NK-92 (cell line): ENCODE data around the gene THUMPD2.

ENCODE experiments used
- DNase-seq: peaks from one replicate; lab custom pipeline; 2025; ENCODE audit not compliant: unreplicated experiment; lab: John Stamatoyannopoulos, UW

Gene THUMPD2

DNA sequence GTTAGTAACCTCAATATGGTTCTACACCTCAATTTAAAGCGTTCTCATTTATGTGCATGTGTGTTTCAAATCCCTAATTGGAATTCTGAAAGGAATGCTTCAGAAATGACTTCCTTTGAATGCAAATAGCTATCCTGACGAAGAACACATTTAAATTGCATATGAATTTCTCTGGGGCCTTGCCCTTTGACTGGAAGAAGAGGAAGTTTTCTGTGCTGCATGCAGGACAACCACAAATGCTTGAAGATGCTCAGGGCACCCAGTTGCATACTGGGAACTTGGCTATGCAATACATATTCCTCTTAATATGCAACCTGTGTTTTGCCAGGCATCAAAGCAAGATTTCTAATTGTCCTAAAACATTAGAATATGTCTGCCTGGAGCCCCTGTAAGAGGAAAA is 58.1 kb downstream of the THUMPD2 start:
- no peak for DNase-seq

- no peak for DNase-seq
Measured at GRCh38 chr2:39719317-39719716, 59.7 kb downstream of the THUMPD2 start.

DNA sequence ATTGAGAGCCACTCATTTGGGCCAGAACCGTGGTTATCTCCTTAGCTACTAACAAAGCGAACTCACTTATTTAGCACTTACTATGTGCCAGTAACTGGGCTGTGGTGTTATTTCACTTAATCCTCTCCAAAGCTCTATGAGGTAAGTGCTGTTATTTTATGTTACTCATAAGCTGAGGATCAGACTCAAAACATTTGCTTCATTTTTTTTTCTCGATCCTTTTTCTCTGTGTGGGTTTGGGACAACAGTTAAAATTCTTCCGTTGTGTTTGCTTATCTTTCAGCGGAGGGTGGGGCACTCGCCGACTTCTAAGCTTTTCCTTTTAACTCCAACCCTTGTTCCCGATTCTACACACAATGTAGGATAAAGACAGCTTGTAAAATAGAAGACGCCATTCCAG is 60.6 kb downstream of the THUMPD2 start:
- DNase-seq, result no peak

DNA sequence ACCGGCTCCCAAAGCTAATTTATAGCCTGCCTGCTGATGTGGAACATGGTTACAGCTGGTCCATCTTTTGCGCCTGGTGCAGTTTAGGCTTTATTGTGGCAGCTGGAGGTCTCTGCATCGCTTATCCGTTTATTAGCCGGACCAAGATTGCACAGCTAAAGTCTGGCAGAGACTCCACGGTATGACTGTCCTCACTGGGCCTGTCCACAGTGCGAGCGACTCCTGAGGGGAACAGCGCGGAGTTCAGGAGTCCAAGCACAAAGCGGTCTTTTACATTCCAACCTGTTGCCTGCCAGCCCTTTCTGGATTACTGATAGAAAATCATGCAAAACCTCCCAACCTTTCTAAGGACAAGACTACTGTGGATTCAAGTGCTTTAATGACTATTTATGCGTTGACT is 62.0 kb downstream of the THUMPD2 start:
- DNase-seq, result no peak

DNA sequence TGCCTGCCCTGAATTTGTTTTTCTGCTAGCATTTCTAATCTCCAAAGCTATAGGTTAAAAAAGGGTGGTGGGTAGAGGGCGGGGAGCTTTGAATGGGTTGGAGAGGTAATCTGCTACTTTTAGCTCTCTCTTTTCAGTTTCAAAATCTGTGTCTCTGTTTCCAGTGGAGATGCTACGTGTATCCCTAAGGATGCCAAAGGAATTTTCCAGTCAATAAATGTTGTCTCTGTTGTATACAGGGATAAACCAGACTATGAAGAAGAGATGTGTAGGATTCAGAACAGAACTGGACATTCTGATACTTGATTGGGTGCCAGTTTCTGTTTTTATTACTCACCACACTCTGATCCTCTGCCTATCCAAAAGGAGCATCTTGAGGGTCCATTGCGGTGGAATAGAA is 63.2 kb downstream of the THUMPD2 start:
- DNase-seq, result no peak

DNA sequence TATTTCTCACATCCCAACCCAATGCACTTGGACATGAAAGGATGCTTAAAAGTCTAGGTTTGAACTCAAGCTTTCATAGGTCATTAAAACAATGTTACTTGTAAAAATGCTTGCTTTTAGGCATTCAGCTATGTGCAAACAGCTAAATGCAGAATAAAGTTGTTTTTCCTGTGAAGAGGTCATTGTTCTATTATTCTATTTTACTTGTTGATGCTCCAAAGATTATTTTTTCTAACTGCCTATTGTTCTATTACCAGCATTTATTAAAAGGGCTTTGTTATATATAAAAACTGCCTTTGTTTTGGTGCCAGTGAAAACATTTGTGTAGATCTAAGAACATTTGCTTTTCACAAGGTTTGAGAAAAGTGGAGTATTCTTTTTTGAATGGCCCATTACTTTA is 64.0 kb downstream of the THUMPD2 start:
- DNase-seq, result no peak

DNA sequence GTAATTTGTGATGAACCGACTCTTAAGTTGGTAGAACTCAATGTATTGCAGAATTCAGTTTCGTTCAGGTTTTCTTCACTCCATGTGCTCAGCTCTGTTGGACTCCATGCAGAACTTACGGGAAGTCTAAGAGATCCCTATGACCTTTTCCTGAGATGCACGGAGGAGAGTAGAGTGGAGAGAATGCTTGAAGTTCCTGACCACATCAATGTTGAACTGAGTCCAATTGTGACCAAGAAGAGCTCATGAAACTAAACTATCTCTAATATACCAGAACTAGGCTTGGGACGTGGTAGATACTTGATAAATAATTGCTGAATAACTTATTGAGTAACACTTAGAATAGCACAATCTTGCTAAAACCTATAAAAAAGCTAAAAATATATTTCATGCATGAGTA is 66.1 kb downstream of the THUMPD2 start:
- no peak for DNase-seq

DNA sequence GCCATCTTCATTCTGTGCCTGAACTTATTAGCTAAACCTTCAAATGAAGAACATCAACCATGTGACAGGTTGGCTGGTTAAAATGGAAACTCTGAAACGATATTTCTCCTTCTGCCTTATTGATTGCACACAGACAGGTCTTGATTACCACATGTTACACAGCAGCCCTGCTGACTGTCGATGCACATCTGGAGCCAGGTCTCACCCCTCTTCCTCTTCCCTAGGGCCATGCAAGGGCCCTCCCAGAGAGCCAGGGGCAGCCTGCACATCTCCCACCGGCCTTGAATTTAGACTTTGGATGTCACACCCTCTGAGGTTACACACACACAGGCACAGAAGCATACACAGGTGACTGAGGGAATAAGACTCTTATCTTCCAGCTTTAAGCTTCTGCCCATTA is 68.3 kb downstream of the THUMPD2 start:
- no peak for DNase-seq

GRCh38 chr2:39708003-39708402 is 71.1 kb downstream of the THUMPD2 start:
- DNase-seq, result no peak

DNA sequence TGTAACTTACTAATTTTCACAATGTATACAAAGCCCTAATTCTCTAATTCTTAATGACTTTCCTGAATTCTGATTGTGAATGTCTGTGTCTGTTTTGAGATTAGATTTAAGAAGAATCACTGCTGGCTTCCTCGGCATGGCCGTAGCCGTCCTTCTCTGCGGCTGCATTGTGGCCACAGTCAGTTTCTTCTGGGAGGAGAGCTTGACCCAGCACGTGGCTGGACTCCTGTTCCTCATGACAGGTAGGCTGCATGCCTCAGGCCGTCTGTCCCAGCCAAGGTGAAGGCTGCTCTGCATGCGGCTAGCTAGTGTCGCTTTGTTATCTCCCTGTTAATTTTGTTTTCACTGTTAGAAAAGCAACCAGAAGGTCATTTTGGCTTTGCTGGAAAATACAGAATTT is 72.1 kb downstream of the THUMPD2 start:
- DNase-seq, result no peak

DNA sequence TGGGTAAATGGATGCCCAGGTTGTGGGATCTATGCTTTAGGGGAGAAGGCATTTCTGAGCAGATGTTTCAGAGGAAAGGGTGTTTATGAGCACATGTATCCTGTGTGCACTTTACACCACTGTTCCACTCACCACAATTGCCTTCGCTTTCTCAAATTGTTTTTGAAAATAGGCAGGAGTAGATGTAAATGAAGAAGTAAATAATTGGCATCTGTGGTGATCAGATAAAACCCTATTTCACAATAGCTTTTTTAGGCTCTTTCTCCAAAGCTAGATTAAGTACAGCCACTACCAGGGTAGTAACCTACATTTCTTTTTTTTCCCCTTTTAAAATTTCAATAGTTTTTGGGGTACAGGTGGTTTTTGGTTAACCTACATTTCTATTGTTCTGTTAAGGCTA is 72.7 kb downstream of the THUMPD2 start:
- no peak for DNase-seq

- DNase-seq, result no peak
Measured at GRCh38 chr2:39705638-39706037, 73.4 kb downstream of the THUMPD2 start.

DNA sequence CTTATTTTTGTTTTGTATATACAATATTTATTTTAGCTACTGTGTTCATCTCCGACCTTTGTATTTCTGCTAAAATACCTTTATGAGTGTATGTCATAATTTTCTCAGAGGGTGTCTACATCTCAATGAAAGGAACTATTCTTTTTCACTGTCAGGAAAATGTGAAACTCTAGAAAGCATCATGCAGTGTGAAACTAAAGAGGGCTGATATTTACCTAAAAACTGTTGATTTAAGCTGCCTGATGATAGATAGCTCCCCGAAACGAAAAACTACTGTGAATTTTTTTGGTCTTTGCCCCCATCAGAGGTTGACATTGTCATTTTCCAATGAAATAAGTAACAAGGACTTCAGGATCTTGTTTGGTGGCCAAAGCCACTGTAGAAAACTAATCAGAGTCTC is 74.5 kb downstream of the THUMPD2 start:
- no peak for DNase-seq

DNA sequence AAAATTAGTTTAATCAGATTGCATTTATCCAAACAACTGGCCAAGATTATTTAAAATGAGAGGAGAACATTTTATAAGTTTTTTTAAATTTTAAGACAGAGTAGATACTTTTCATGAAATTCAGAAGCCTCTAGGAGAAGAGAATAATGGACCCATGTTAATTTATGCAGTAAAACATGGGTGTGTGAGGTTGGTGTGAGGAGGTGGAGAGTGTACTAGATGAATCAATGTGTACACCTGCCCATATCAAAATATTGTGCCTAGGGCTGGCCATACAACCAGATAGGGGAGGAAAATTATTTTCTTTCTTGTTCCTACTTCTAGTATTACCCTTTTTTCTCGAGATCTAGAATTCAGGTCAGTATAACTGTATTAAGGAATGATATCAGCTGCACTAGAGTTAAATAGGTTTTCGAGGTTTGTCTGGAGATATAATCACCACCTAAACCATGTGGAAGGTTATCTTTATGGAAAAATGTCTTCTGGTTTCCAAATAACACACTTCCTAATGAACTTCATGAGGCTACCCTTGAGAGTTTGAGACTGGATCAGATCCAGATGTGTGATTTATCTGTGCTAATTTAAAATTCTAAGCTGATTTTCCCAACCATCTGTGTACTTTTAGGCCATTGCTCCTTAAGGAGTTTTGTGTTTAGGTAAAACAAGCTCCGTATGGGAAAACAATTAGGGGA is 75.7 kb downstream of the THUMPD2 start:
- no peak for DNase-seq

DNA sequence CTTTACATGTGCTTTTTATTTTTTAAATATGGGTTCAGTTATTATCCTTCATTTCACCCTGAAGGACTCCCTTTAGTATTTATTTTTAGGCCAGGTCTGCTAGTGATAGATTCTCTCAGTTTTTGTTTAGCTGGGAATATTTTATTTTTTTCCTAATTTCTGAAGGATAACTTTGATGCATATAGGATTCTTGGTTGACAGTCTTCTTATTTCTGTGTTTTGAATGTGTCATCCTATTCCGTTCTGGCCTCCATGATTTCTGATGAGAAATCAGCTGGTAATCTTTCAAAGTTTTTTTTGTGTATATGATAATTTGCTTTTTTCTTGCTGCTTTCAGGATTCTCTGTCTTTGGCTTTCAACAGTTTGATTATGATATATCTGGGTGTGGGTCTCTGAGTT is 77.9 kb downstream of the THUMPD2 start:
- no peak for DNase-seq

- DNase-seq, result no peak
Measured at GRCh38 chr2:39697454-39697853, 81.6 kb downstream of the THUMPD2 start.

GRCh38 chr2:39696838-39697237 is 82.2 kb downstream of the THUMPD2 start:
- no peak for DNase-seq

- no peak for DNase-seq
Measured at GRCh38 chr2:39696101-39696553, 82.9 kb downstream of the THUMPD2 start.

DNA sequence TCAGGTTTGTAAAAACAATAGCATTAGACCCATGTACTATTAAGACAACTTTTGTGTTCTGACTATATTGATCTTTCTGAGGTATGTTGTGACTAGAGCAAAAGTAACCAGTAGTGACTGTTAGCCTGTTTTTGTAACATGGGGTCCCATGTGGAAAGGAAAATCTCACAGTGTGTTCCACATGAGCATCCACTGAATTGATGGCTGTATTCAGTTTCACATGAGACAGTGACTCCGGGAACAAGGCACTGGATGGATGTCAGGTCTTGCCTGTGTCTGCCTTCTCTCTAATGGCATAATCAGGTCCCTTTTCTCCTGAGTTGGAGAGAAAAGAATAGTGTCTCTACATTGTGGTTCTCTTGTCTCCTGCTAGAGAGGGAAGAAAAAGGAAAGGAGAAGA is 85.8 kb downstream of the THUMPD2 start:
- DNase-seq, result no peak

DNA sequence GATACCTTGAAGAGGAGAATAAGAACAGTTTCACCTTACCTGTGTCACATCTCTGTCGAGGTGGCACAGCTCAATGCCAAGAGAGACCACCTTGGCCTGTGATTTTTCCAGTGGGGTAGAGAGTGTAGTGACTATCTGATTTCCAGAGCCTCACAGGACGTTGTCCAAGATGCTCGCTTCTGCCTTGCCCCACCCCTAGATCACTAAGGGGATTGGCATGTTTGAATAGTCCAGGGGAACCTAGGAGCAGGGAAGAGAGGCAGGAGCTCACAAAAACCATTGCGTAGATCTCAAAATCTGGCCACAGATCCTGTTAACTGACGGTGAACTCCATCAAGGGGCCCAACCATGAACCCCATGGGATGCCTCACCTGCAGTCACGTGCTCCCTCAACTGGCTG is 89.2 kb downstream of the THUMPD2 start:
- no peak for DNase-seq

- no peak for DNase-seq
Measured at GRCh38 chr2:39689272-39689841, 89.7 kb downstream of the THUMPD2 start.

GRCh38 chr2:39688181-39688580 is 90.9 kb downstream of the THUMPD2 start:
- DNase-seq, result no peak

GRCh38 chr2:39686456-39686855 is 92.6 kb downstream of the THUMPD2 start:
- no peak for DNase-seq
